ENCODE results near the gene SGPP1. TPM values are rescaled to one million over a fixed set of nuclear protein-coding genes. Genes with fewer than 3 reads are reported as not detected.

The SGPP1 gene
- 25.3 and 28.0 TPM in 2 replicates for total RNA-seq

DNA sequence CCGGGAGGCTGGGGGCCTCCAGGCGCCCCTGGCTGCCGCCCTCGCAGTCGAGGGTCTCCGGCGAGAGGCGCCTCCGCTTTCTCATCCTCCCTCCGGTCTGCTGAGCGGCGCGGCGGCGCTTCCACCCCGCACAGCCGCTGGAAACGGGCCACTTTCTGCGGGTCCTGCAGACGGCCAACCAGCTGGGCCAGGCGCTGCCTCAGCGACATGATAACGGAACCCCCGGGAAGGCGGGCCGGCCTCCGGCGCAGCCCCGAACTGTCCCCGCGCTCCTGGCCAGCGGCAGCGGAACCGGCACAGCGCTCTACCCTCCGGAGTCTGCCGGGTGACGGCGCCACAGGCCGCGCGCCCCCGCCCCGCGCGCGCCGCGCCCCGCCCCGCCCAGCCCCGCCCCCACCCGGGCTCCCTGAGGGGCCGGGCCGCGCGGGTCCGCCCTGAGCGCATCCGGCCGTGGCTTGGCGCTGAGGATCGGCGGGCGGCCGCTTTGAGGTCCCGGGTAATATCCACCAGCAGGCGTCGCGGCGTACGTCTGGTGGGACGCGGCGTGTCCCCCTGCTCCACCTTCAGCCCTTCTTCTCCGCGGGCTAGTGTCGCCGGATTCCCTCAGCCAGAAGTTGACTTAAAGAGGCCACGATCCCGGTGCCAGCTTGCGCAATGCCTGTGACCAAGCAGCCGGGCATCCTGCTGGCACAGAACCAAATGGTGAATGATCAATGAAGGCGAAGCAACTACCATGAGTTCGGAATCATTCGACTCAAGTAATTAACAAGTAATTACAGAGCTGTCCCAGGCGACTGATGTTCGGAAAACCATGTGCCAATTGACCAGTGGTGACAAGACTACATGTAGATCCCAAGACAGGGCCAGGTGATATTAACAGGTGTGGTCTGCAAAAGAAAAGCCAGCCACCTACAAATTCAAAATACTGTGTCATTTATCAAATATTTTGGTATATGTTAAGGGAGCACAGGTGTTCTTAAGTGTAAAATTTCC is at the start of gene SGPP1:
Gene SGPP1 (minus strand): TSS at position 330 of the 993 bp plus-strand sequence. CDS start 121 bp downstream, at position 209.

DNA sequence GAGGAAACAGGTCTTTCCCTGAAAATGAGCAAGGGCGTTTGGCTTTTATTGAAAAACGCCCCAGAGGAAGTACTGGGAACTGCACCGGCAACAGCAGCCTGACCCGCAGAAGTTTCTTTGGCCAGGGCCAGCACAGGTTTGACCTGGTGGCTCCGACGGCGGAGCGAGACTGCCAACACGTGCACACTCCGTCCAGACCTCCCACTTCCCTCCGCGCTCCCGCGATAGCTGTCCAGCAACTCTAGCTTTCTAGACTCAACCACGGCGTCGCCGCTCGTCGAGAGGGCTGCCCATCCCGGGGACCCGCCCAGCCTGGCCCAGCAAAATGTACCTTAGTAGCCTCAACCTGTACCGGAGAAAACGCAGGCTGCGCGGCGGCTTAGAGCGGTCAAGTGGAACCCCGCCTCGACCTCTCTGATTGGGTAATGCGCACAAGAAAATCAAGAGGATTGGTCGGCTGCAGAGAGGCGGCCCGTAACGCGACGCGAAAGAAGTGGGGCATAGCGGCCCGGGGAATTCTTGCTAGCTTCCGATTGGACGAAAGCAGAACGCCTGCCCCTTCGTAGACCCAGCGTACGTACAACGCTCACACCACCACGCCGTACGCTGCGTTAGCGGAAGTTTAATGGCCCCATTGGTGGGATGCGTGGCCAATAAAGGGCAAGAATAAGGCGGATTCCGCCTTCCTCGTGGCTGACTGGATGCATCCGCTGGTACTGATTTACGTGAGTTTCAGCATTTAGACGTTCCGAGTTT is 86.2 kb downstream of the SGPP1 start, which contains the start of gene WDR89:
Gene WDR89 (minus strand): TSS at position 399 of the 756 bp plus-strand sequence. CDS start 41,929 bp downstream, outside the sequence.

Other genes with a start within 250 kb of the SGPP1 start
- gene PPP2R5E, start 184.7 kb downstream of the SGPP1 start, total RNA-seq = 10.2 and 12.3 TPM in 2 replicates
- 8.8 and 11.6 TPM in 2 replicates for gene WDR89, start 86.2 kb downstream of the SGPP1 start, total RNA-seq
- gene SYNE2, start 124.9 kb upstream of the SGPP1 start, total RNA-seq = 8.8 and 12.4 TPM in 2 replicates

Measured in smooth muscle cell of bladder (primary cell).